Measurements from ENCODE around the gene MT1F.

The MT1F gene

DNA sequence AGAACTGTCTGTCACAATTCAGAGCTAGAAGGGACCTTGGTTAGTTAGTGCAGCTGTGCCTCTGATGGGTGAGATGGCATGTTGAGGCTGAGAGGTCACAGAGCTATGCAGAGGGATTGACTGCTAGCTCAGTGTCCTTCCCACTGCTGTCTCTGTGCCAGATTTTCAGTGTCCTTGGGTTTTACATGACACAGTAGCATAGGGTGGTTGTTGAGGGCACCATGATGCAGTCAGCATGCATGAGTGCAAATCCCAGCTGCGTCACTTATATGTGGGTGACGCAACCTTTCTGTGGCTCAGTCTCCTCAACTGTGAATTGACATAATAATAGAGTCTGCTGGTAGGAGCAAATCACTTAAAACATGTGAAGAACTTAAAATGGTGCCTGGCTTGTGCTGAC, 16.6 kb upstream of the MT1F start:
- Histone ChIP-seq H2AFZ (ENCODE audit: low read length) (no peak overlapping the region), H3K9me2 (ENCODE audit: low read depth, low read length) (no peaks in the 10 kb centered on the region), H3K4me2 (ENCODE audit: low read length) (no peak overlapping the region), H4K20me1 (ENCODE audit: insufficient read depth, low read length) (no peaks in the 10 kb centered on the region), H3K36me3 (ENCODE audit: insufficient read depth, low read length) (no peaks in the 10 kb centered on the region), H3K4me3 (ENCODE audit: low read depth, low read length, poor library complexity, severe bottlenecking) (no peak overlapping the region), H3K27me3 (ENCODE audit: insufficient read depth, low read length) (no peaks in the 10 kb centered on the region; the same call in 1 of the 2 replicates), H3K9me3 (ENCODE audit: low read length) (no peaks in the 10 kb centered on the region), H3K27ac (ENCODE audit: low read depth, low read length, poor library complexity, severe bottlenecking) (no peak overlapping the region), H3K79me2 (ENCODE audit: insufficient read depth, low read length) (no peaks in the 10 kb centered on the region), H3K4me1 (ENCODE audit: insufficient read depth, low read length, severe bottlenecking) (peaks cover 6% of the 10 kb centered on the region), H3K9ac (ENCODE audit: low read length) (no peak overlapping the region), H3F3A (ENCODE audit: insufficient read depth, low read length) (no peaks in the 10 kb centered on the region)
- no peak for TF ChIP-seq CTCF (IDR thresholded peaks at IDR 0.05; ENCODE audit: low read length)
- TF ChIP-seq EZH2 (IDR thresholded peaks at IDR 0.05; ENCODE audit: borderline replicate concordance, low read length) = no peak

DNA sequence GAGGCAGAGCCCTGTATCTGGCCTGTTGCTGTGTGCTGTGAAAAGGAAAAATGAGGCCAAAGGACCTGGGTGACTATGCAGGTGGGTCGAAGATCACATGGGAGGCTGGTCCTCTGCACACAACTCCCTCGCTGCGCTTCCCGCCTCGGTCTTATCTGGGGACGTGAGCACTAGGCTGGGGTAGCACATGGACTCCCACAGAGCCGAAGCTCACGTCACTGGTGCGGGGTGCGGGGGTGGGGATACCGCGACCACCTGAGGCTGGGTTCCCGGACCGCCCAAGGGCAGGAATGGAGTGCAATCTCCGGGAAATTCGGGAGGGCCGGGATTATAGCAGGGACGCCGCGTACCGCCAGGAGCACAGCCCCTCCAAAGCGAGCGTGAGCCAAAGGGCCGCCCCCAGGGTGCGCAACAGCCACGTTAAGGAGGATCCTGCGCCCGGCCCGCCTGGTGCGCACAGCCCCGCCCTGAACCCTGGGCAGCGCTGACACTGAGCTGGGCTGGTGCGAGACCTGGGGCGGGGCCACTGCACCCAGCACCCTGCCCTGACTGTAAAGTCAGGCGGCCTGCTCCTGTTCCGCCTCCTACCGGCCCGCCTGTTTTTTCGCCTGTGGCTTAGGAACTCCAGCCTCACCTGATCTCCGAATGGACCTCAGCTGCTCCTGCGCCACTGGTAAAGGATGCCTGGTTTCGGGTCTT, 14.5 kb upstream of the MT1F start:
- H3F3A ChIP-seq (ENCODE audit: insufficient read depth, low read length) = no peaks in the 10 kb centered on the region
- no peak overlapping the region; the same call in 1 of the 2 replicates for H3K9ac ChIP-seq (ENCODE audit: low read length)
- peak overlapping the region; percentile 55 for H3K4me2 ChIP-seq (ENCODE audit: low read length)
- H3K9me3 ChIP-seq (ENCODE audit: low read length) = no peaks in the 10 kb centered on the region
- no peaks in the 10 kb centered on the region; the same call in 1 of the 2 replicates for H3K27me3 ChIP-seq (ENCODE audit: insufficient read depth, low read length)
- H3K27ac ChIP-seq (ENCODE audit: low read depth, low read length, poor library complexity, severe bottlenecking) = no peak overlapping the region
- H3K36me3 ChIP-seq (ENCODE audit: insufficient read depth, low read length) = no peaks in the 10 kb centered on the region
- no peaks in the 10 kb centered on the region for H3K9me2 ChIP-seq (ENCODE audit: low read depth, low read length)
- TF ChIP-seq CTCF (IDR thresholded peaks at IDR 0.05; ENCODE audit: low read length) (peak; percentile 25; the same call in 1 of the 2 replicates), EZH2 (IDR thresholded peaks at IDR 0.05; ENCODE audit: borderline replicate concordance, low read length) (no peak)
- H4K20me1 ChIP-seq (ENCODE audit: insufficient read depth, low read length) = no peaks in the 10 kb centered on the region
- peak overlapping the region; percentile 35 for H3K4me3 ChIP-seq (ENCODE audit: low read depth, low read length, poor library complexity, severe bottlenecking)
- peaks cover 6% of the 10 kb centered on the region for H3K4me1 ChIP-seq (ENCODE audit: insufficient read depth, low read length, severe bottlenecking)
- H2AFZ ChIP-seq (ENCODE audit: low read length) = no peak overlapping the region
- no peaks in the 10 kb centered on the region for H3K79me2 ChIP-seq (ENCODE audit: insufficient read depth, low read length)

DNA sequence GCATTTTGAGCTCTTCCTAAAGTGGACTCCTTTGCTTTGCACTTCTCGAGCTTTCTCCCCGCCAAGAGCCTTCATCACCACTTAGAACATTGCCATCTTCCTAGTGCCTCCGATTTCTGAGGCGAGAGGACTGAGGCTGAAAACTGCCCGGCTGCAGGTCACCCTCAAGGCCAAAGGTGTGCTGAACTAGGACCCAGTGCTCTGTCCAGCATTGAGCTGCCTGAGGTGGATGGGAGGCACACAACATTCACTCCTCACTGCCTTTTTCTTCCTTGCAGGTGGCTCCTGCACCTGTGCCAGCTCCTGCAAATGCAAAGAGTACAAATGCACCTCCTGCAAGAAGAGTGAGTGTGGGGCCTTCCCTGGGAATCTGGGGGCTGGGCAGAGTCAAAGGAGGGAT, 13.9 kb upstream of the MT1F start:
- H3K36me3 ChIP-seq (ENCODE audit: insufficient read depth, low read length) = no peaks in the 10 kb centered on the region
- H3K9ac ChIP-seq (ENCODE audit: low read length) = no peak overlapping the region
- H3K4me1 ChIP-seq (ENCODE audit: insufficient read depth, low read length, severe bottlenecking) = peaks cover 6% of the 10 kb centered on the region
- H3F3A ChIP-seq (ENCODE audit: insufficient read depth, low read length) = no peaks in the 10 kb centered on the region
- H3K27ac ChIP-seq (ENCODE audit: low read depth, low read length, poor library complexity, severe bottlenecking) = no peak overlapping the region
- H4K20me1 ChIP-seq (ENCODE audit: insufficient read depth, low read length) = no peaks in the 10 kb centered on the region
- H3K79me2 ChIP-seq (ENCODE audit: insufficient read depth, low read length) = no peaks in the 10 kb centered on the region
- H3K4me3 ChIP-seq (ENCODE audit: low read depth, low read length, poor library complexity, severe bottlenecking) = peak overlapping the region; percentile 35
- no peaks in the 10 kb centered on the region for H3K9me2 ChIP-seq (ENCODE audit: low read depth, low read length)
- no peaks in the 10 kb centered on the region; the same call in 1 of the 2 replicates for H3K27me3 ChIP-seq (ENCODE audit: insufficient read depth, low read length)
- H3K9me3 ChIP-seq (ENCODE audit: low read length) = no peaks in the 10 kb centered on the region
- H3K4me2 ChIP-seq (ENCODE audit: low read length) = peak overlapping the region; percentile 55
- no peak for TF ChIP-seq EZH2 (IDR thresholded peaks at IDR 0.05; ENCODE audit: borderline replicate concordance, low read length)
- no peak for TF ChIP-seq CTCF (IDR thresholded peaks at IDR 0.05; ENCODE audit: low read length)
- no peak overlapping the region for H2AFZ ChIP-seq (ENCODE audit: low read length)
